ACC112 (cell line): ENCODE measurements around the gene PREP.
"Not testable (repeated sequence)": the region's sequence is repeated elsewhere in the genome, so short reads cannot be mapped to it uniquely, and the experiment has no call there.

Source experiments
- H2AFZ ChIP-seq: fragments of 200-600 bp; sonication (generic); one replicate; pipeline ENCODE4 v1.6.0; 2017; ENCODE audit warnings: antibody characterized with exemption, low read length; ENCODE audit not compliant: unreplicated experiment
- H3K27ac ChIP-seq: fragments of 200-600 bp; sonication (generic); 2 replicates; pipeline ENCODE4 v1.5.1; 2014; ENCODE audit warnings: low read depth, mild to moderate bottlenecking, antibody characterized with exemption, low read length, moderate library complexity
- H3K27me3 ChIP-seq: fragments of 200-600 bp; sonication (generic); 2 replicates; pipeline ENCODE4 v1.6.1; 2014; ENCODE audit warnings: mild to moderate bottlenecking, antibody characterized with exemption, low read length, moderate library complexity, mixed read lengths; ENCODE audit not compliant: insufficient read depth
- H3K36me3 ChIP-seq: fragments of 200-600 bp; sonication (generic); 2 replicates; pipeline ENCODE4 v1.6.1; 2016; ENCODE audit warnings: mild to moderate bottlenecking, antibody characterized with exemption, low read length, moderate library complexity, mixed read lengths; ENCODE audit not compliant: insufficient read depth
- H3K4me1 ChIP-seq: fragments of 200-600 bp; sonication (generic); one replicate; pipeline ENCODE4 v1.6.1; 2016; ENCODE audit warnings: low read length, mixed read lengths; ENCODE audit not compliant: insufficient read depth, unreplicated experiment, control insufficient read depth
- H3K4me3 ChIP-seq: fragments of 200-600 bp; sonication (generic); 2 replicates; pipeline ENCODE4 v1.5.1; 2014; ENCODE audit warnings: mild to moderate bottlenecking, low read depth, low read length
- H3K79me2 ChIP-seq: fragments of 200-600 bp; sonication (generic); one replicate; pipeline ENCODE4 v1.6.0; 2016; ENCODE audit warnings: low read length; ENCODE audit not compliant: control insufficient read depth, unreplicated experiment, insufficient read depth

PREP gene

GRCh38 chr6:105345506-105345905 is 57.4 kb downstream of the PREP start:
- Histone ChIP-seq H3K79me2 (no peaks in the 10 kb centered on the region), H3K27ac (peak overlapping the region; percentile 40; the same call in 1 of the 2 replicates), H2AFZ (no peak overlapping the region), H3K36me3 (peaks cover 3% of the 10 kb centered on the region; the same call in 1 of the 2 replicates), H3K27me3 (no peaks in the 10 kb centered on the region), H3K4me1 (peaks cover 8% of the 10 kb centered on the region), H3K4me3 (no peak overlapping the region)

GRCh38 chr6:105344881-105345370 is 58.0 kb downstream of the PREP start:
- H3K79me2 ChIP-seq = no peaks in the 10 kb centered on the region
- no peak overlapping the region for H3K27ac ChIP-seq
- H3K27me3 ChIP-seq = no peaks in the 10 kb centered on the region
- H3K4me3 ChIP-seq = no peak overlapping the region
- peaks cover 3% of the 10 kb centered on the region; the same call in 1 of the 2 replicates for H3K36me3 ChIP-seq
- no peak overlapping the region for H2AFZ ChIP-seq
- H3K4me1 ChIP-seq = peaks cover 8% of the 10 kb centered on the region

- H3K4me1 ChIP-seq, H3K79me2 ChIP-seq, H3K4me3 ChIP-seq, H3K27me3 ChIP-seq, H2AFZ ChIP-seq, H3K27ac ChIP-seq, H3K36me3 ChIP-seq: not testable (repeated sequence)
Observed at GRCh38 chr6:105338350-105338983, 64.4 kb downstream of the PREP start.

- no peak overlapping the region for H3K4me3 ChIP-seq
- peaks cover 13% of the 10 kb centered on the region; the same call in 1 of the 2 replicates for H3K36me3 ChIP-seq
- no peaks in the 10 kb centered on the region for H3K27me3 ChIP-seq
- H2AFZ ChIP-seq = no peak overlapping the region
- H3K79me2 ChIP-seq = no peaks in the 10 kb centered on the region
- no peak overlapping the region for H3K27ac ChIP-seq
- H3K4me1 ChIP-seq = no peaks in the 10 kb centered on the region
Observed at GRCh38 chr6:105336986-105337385, 65.9 kb downstream of the PREP start.

GRCh38 chr6:105332576-105332975 is 70.3 kb downstream of the PREP start:
- peaks cover 18% of the 10 kb centered on the region for H3K36me3 ChIP-seq
- no peaks in the 10 kb centered on the region for H3K27me3 ChIP-seq
- no peaks in the 10 kb centered on the region for H3K79me2 ChIP-seq
- H3K4me3 ChIP-seq = no peak overlapping the region
- no peak overlapping the region for H3K27ac ChIP-seq
- no peak overlapping the region for H2AFZ ChIP-seq
- peaks cover 3% of the 10 kb centered on the region for H3K4me1 ChIP-seq

- H3K36me3 ChIP-seq = peaks cover 18% of the 10 kb centered on the region
- H3K27me3 ChIP-seq = no peaks in the 10 kb centered on the region
- H2AFZ ChIP-seq = no peak overlapping the region
- peaks cover 9% of the 10 kb centered on the region for H3K4me1 ChIP-seq
- no peak overlapping the region for H3K27ac ChIP-seq
- no peak overlapping the region for H3K4me3 ChIP-seq
- H3K79me2 ChIP-seq = no peaks in the 10 kb centered on the region
Observed at GRCh38 chr6:105331927-105332326, 71.0 kb downstream of the PREP start.

GRCh38 chr6:105330913-105331312 is 72.0 kb downstream of the PREP start:
- no peak overlapping the region for H3K4me3 ChIP-seq
- peaks cover 18% of the 10 kb centered on the region for H3K36me3 ChIP-seq
- no peak overlapping the region for H2AFZ ChIP-seq
- H3K27me3 ChIP-seq = no peaks in the 10 kb centered on the region
- no peak overlapping the region for H3K27ac ChIP-seq
- peaks cover 11% of the 10 kb centered on the region for H3K4me1 ChIP-seq
- H3K79me2 ChIP-seq = no peaks in the 10 kb centered on the region

GRCh38 chr6:105330364-105330763 is 72.5 kb downstream of the PREP start:
- Histone ChIP-seq H3K27ac (no peak overlapping the region), H3K4me3 (no peak overlapping the region), H3K4me1 (peaks cover 11% of the 10 kb centered on the region), H3K36me3 (peaks cover 23% of the 10 kb centered on the region), H3K27me3 (no peaks in the 10 kb centered on the region), H3K79me2 (no peaks in the 10 kb centered on the region), H2AFZ (no peak overlapping the region)

GRCh38 chr6:105326833-105327770 is 75.8 kb downstream of the PREP start:
- no peaks in the 10 kb centered on the region for H3K27me3 ChIP-seq
- no peak overlapping the region for H3K4me3 ChIP-seq
- H3K27ac ChIP-seq = no peak overlapping the region
- H3K4me1 ChIP-seq = peaks cover 15% of the 10 kb centered on the region
- H2AFZ ChIP-seq = no peak overlapping the region
- H3K79me2 ChIP-seq = no peaks in the 10 kb centered on the region
- H3K36me3 ChIP-seq = peaks cover 23% of the 10 kb centered on the region

- no peak overlapping the region for H3K4me3 ChIP-seq
- no peaks in the 10 kb centered on the region for H3K79me2 ChIP-seq
- H2AFZ ChIP-seq = no peak overlapping the region
- H3K27me3 ChIP-seq = no peaks in the 10 kb centered on the region
- peaks cover 15% of the 10 kb centered on the region for H3K4me1 ChIP-seq
- H3K27ac ChIP-seq = no peak overlapping the region
- H3K36me3 ChIP-seq = peaks cover 20% of the 10 kb centered on the region
Observed at GRCh38 chr6:105326216-105326615, 76.7 kb downstream of the PREP start.
